Iris pigment epithelial cell (primary cell): ENCODE data around the gene BBS2.
A peak's percentile ranks its signal among the peaks of the same experiment; 100 is the strongest.

Experiments
- DNase-seq: peaks from one replicate; pipeline ENCODE4 v3.0.0-alpha.2; 2011; ENCODE audit warnings: low read depth

Gene BBS2

GRCh38 chr16:56478281-56479049 is 41.4 kb downstream of the BBS2 start:
- DNase-seq, result no peak

GRCh38 chr16:56477096-56477878 is 42.5 kb downstream of the BBS2 start:
- peak; percentile 95 for DNase-seq

DNA sequence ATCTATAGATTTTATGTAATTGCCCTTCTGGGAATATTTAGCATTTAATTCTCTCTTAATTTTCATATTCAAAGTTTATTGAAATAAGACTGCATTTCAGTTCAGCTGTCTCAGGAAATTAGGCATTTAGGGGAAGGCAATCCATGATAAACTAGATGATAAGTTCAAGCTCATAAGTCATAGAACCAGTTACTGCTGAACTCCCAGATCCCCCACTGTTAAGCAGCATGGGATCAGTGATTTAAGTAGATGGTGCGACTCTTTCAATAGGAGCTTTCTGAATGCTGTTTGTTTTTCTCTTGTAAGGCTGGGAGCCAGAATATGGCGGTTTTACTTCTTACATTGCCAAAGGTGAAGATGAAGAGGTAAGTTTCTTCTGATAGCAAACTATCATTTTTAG is 44.6 kb downstream of the BBS2 start:
- no peak for DNase-seq

GRCh38 chr16:56470666-56471065 is 49.2 kb downstream of the BBS2 start:
- DNase-seq, result no peak

DNA sequence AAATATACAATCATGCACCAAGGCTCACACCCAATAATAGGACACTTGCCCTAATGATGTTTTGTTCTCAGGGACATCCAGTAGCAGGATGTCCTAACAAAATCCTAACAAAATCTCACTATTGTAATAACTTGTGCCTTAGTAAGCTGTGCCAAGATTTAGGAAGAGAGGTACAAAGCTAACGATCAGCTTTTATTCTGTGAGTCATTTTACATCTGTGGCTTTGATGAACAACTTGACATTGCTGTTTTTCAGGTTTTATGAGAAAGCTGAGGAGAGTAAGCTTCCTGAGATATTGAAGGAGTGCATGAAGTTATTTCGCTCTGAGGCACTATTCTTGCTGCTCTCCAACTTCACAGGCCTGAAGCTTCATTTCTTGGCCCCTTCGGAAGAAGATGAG is 49.6 kb downstream of the BBS2 start:
- DNase-seq, result no peak

DNA sequence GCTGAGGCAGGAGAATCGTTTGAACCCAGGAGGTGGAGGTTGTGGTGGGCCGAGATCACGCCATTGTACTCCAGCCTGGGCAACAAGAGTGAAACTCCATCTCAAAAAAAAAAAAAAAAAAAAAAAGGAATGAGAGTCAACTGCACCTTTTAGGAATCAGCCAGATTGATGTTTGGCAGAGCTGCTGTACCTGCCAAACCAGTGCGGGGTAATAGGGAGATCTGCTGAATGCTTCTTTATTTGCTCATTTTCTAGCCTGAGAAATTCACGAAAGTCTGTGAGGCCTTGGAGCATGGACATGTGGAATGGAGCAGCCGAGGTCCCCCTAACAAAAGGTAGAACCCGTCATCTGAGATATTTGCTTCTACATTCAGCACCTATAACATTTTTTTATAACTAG is 50.1 kb downstream of the BBS2 start:
- DNase-seq, result no peak

- no peak for DNase-seq
Observed at GRCh38 chr16:56468800-56469199, 51.0 kb downstream of the BBS2 start.

DNA sequence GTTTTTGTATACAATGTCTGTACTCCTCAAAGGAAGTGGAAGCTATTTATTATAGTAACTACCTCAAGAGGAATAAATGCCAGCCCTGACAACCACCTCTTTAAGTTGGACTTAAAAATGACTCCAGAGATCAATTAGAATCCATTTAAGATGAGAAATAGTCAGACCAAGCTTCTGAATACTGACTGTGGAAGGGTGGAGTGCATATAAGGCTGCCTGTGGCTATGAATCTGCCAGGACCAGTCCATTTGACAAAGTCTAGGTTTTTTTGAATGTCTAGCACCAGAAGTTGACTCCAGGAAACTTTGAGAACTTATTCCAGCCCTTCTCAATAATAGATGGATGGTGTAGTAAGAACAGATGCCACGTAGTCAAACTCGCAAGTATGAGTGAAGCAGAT is 53.5 kb downstream of the BBS2 start:
- DNase-seq, result no peak

DNA sequence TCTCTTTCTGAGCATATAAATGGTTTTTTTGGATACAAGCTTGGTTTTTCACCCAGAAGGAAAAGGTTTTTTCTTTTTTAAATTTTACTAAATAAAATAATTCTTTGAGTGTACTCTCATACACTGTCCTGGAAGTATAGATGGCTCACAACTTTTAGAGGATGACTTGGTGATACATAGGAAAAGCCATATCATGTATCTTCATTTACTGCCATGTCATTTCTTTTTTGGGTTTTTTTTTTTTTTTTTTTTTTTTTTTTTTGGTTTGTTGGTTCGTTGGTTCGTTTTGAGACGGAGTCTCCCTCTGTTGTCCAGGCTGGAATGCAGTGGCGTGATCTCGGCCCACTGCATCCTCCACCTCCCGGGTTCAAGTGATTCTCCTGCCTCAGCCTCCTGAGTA is 56.7 kb downstream of the BBS2 start:
- no peak for DNase-seq

DNA sequence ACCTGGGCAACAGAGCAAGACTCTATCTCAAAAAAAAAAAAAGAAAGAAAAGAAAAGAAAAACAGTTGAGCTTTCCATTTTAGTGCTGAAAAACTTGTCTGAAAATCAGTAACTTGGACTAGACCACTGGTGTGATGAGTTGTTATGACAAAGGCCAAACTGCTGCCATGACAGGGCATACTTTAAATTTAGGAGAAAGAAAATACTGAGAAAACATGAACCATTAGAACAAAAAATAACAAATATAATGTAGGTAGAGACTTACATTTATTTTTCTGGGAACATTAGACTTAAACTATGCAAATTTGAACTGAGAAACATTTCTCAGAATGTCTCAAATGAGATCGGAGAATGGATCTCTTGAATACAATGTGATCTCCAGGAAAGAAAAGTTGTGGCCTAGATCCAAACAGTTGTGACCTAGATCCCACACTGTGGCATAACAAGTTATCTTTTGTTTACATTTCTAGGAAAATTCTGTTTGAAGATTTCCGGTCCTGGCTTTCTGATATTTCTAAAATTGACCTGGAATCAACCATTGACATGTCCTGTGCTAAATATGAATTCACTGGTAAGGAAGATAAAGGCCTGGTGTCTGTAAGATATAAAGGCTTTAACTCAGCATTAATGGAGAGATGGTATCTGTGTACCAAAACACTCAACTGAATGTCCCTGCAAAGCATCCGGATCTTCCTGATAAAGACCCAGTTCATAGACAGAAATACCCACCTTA is 57.6 kb downstream of the BBS2 start:
- DNase-seq, result no peak

DNA sequence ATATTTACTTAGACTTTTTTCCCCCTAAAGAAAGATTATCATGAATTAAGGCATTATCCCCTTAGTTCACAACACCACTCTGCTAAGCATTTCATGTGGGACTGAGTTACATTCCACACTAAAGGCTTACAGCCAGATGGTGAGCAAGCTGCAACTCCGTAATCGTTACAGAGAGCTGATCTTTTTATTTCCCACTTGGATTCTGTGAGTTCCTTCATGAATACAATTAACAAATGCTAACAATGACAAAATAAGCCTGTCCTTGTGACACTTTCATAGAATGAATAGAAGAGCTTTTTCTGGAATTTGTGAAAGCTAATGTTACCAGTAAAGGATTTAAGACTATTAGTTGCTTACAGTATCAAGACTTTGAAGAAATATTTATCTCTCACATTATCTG is 59.7 kb downstream of the BBS2 start:
- DNase-seq, result no peak

GRCh38 chr16:56457927-56458470 is 61.8 kb downstream of the BBS2 start:
- no peak for DNase-seq

DNA sequence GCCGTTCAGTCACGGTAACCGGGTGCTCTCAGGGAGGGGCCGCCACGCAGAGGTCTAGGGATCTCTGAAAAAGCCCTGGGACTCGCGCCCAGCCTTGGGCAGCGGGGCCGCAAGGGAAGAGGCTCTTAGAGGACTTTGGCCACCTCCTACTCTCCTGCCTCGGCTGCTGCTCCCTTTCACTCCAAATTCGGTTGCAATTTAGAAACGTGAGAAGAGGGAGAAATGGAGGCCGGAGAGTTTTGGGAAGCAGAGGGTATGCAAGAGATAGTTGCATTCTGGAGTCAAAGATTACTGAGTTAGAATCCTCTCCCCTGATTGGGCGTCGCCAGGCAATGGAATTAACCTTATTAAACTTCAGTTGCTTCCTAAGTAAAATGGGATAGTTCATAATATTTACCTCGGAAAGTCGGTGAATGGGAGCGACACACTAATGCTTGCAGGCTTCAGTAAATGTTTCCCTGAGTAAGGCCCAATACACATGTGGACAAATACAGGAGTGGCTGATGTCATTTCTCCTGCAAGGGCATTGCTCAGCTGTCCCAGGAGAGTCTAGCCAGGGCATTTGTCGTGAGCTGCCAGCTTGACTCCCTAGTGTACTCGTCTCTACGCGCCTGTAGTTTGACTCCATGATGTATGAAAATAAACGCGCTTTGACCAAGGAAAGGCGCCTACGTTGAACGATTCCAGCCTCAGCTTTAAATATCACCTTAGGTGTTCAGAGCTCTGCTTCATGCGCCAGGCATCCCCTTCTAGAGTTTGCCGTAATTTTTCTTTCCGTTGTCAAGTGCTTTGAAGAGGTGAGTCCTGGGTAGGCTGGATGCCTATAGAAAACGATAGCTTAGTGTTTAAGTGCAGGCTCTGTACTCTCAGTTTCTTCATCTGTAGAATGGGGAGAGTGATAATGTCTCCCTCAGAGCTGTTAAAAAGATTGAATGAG is 67.8 kb downstream of the BBS2 start:
- DNase-seq, result peak; percentile 52

- peak; percentile 99 for DNase-seq
Observed at GRCh38 chr16:56450986-56451752, 68.7 kb downstream of the BBS2 start, which contains the start of the genes NUDT21 and OGFOD1. TSS of gene NUDT21 (minus strand) at chr16:56451332. CDS start at chr16:56451202, 130 bp downstream. TSS of gene OGFOD1 (plus strand) at chr16:56451554. CDS start at chr16:56451613, 59 bp downstream.

DNA sequence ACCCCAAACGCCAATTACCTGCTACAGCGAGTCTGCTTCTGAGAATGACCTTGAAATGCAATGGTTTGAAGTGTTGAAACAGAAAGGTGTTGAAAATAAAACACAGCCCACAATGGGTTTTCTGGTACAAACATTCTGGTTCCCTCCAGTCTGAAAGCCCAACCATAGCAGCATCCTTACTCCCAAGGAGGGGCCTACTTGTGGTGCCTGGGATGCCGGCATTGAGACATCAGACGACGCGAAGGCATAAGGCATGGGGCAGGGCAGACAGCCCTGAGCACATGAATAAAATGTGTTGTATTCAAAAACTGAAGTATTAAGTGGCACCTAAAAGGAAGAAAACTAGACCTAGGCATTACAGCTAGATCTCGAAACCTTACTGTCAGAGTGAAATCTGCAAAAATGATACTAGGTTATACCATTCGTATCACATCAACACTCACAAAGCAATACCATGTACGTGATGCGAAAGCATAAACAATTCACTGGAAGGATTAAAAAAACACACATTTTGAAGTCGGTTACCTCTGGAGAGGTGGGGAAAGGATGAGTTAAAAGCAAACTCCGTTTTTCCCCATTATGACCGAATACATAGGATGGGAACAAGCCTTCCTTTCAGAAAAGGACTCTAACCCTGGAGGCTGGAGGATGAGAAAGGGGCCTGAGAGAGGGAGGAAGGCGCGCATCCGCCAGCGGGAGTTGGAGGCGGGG is 69.4 kb downstream of the BBS2 start:
- peak; percentile 31 for DNase-seq

DNA sequence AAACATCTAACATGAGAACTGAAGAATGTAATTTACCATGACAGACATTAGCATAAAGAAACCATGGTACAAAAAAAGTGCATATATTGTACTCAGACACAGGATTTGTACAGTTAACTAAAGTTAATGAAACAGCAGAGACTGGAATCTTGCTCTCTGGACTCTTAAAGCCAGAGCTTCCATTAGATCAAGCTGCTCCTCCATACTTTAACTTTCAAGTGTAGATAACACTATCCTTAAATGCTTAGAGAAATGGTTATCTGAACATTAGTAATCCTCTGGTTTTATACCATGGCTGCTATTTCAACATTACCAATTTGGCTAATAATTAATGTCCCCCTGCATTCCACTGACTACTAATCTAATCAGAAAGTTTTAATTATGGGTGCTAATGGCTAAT is 71.8 kb downstream of the BBS2 start:
- no peak for DNase-seq

GRCh38 chr16:56447286-56447685 is 72.5 kb downstream of the BBS2 start:
- no peak for DNase-seq

- DNase-seq, result no peak
Observed at GRCh38 chr16:56438038-56438437, 81.8 kb downstream of the BBS2 start.

DNA sequence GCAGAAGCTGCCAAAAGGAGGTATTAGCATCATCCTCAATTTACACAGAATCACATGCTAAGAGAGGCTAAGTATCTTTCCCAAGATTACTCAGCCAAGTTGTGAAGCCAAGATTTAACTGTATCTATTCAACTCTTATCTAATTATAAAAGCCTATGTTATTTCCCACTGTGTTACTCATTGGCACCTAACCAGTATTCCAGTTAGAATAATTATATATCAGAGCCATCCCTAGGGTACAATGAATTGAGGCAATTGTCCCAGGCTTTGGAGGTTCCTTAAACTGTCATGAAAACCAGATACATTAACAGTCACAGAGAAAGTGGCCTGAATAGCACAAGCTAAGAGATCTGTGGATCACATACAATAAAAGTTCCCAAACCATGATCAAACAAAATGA is 83.6 kb downstream of the BBS2 start:
- DNase-seq, result no peak
